Endothelial cell of umbilical vein (primary cell): ENCODE measurements around the gene COQ7. TPM values are rescaled to one million over a fixed set of nuclear protein-coding genes. Genes with fewer than 3 reads are reported as not detected.

Experiments
- BruUV-seq: library from RNA; stranded (reverse); fragments of 400-500 nt; replicated peaks from 2 replicates; lab custom pipeline; 2021; lab: Mats Ljungman, UMichigan
- CTCF ChIA-PET: fragments of 300-600, 350-600 bp; sonication (Branson Sonifier 250); formaldehyde crosslinking; loops from one replicate; lab custom pipeline; 2021; ENCODE audit warnings: antibody characterized with exemption, inconsistent platforms; lab: Charles Lee
- POLR2A ChIA-PET: fragments of 300-600, 350-600 bp; sonication (Branson Sonifier 250); formaldehyde crosslinking; loops from one replicate; lab custom pipeline; 2021; ENCODE audit warnings: antibody characterized with exemption, inconsistent platforms; lab: Charles Lee
- DNase-seq: peaks from one replicate; pipeline ENCODE4 v3.0.0-alpha.2; 2011; ENCODE audit warnings: low read depth, low spot score
- FAIRE-seq: peaks from 2 replicates; lab custom pipeline; 2011; peaks lifted over from hg19 to GRCh38; lab: Jason Lieb, UNC
- H2AFZ ChIP-seq: 2 replicates; pipeline ENCODE4 v1.6.0; 2012; ENCODE audit warnings: low read depth, low read length, control low read depth, inconsistent platforms
- H3K27ac ChIP-seq: 2 replicates; pipeline ENCODE4 v1.5.1; 2011; ENCODE audit warnings: low read depth, mild to moderate bottlenecking, control low read depth, low read length, moderate library complexity; ENCODE audit not compliant: insufficient read depth
- H3K27me3 ChIP-seq, 2 experiments: 2 replicates each; pipeline versions ENCODE4 v1.6.0 to v1.6.1; 2011; ENCODE audit warnings: low read length in 2 of 2, mixed read lengths in 1 of 2; ENCODE audit not compliant: control insufficient read depth in 2 of 2, insufficient read depth in 2 of 2
- H3K36me3 ChIP-seq, 2 experiments: 2 replicates in 1 of 2; 3 replicates in 1 of 2; pipeline ENCODE4 v1.5.1; 2011; ENCODE audit warnings: low read length in 2 of 2, mild to moderate bottlenecking in 1 of 2, moderate library complexity in 1 of 2; ENCODE audit not compliant: control insufficient read depth in 2 of 2, insufficient read depth in 2 of 2; ENCODE audit errors: extremely low read depth in 1 of 2
- H3K4me1 ChIP-seq: 3 replicates; pipeline ENCODE4 v1.5.1; 2011; ENCODE audit warnings: mild to moderate bottlenecking, low read length; ENCODE audit not compliant: control insufficient read depth, insufficient read depth; ENCODE audit errors: extremely low read depth
- H3K4me2 ChIP-seq: 2 replicates; pipeline ENCODE4 v1.6.1; 2011; ENCODE audit warnings: low read length, control low read depth, mixed read lengths; ENCODE audit not compliant: insufficient read depth
- H3K4me3 ChIP-seq, 3 experiments: fragments of 200-600 bp in 1 of 3; sonication (generic), shearing (Covaris generic) in 1 of 3; replicated peaks in 1 of 3; 2 replicates each; pipeline ENCODE4 v1.5.1; 2011 to 2016; ENCODE audit warnings: control low read depth in 3 of 3, low read length in 3 of 3, mild to moderate bottlenecking in 2 of 3, inconsistent platforms in 1 of 3, low read depth in 1 of 3, moderate library complexity in 1 of 3; ENCODE audit not compliant: insufficient read depth in 1 of 3
- H3K79me2 ChIP-seq: 2 replicates; pipeline ENCODE4 v1.6.0; 2012; ENCODE audit warnings: low read length, inconsistent platforms; ENCODE audit not compliant: control insufficient read depth, insufficient read depth
- H3K9ac ChIP-seq: replicated peaks from 2 replicates; pipeline ENCODE3; 2011; ENCODE audit warnings: low read length, control low read depth; ENCODE audit not compliant: insufficient read depth; ENCODE audit errors: extremely low read depth
- H3K9me1 ChIP-seq: replicated peaks from 3 replicates; pipeline ENCODE4 v1.6.0; 2011; ENCODE audit warnings: mild to moderate bottlenecking, low read length; ENCODE audit not compliant: control insufficient read depth, insufficient read depth; ENCODE audit errors: extremely low read depth
- H3K9me3 ChIP-seq: replicated peaks from 2 replicates; pipeline ENCODE4 v1.5.1; 2012; ENCODE audit warnings: low read length, inconsistent platforms; ENCODE audit not compliant: control insufficient read depth, insufficient read depth
- H4K20me1 ChIP-seq: replicated peaks from 2 replicates; pipeline ENCODE3; 2011; ENCODE audit warnings: mild to moderate bottlenecking, low read length; ENCODE audit not compliant: control insufficient read depth, insufficient read depth; ENCODE audit errors: extremely low read depth
- EZH2 ChIP-seq: IDR thresholded peaks from 2 replicates; pipeline ENCODE4 v1.6.1; 2012; ENCODE audit warnings: borderline replicate concordance, low read depth, mild to moderate bottlenecking, moderate library complexity, low read length, inconsistent platforms; ENCODE audit not compliant: severe bottlenecking
- FOS ChIP-seq: IDR thresholded peaks from 2 replicates; pipeline ENCODE4 v1.6.1; 2011; ENCODE audit warnings: mild to moderate bottlenecking, low read length, moderate library complexity, borderline replicate concordance; ENCODE audit not compliant: insufficient read depth
- GATA2 ChIP-seq: IDR thresholded peaks from 2 replicates; pipeline ENCODE4 v1.7.0; 2011; ENCODE audit warnings: low read depth, mild to moderate bottlenecking, moderate library complexity, mixed read lengths, low read length; ENCODE audit not compliant: insufficient read length, insufficient read depth
- JUN ChIP-seq: IDR thresholded peaks from 2 replicates; pipeline ENCODE4 v1.6.1; 2011; ENCODE audit warnings: borderline replicate concordance, low read depth; ENCODE audit not compliant: insufficient read length, insufficient read depth
- MYC ChIP-seq: IDR thresholded peaks from one replicate; pipeline ENCODE4 v1.6.1; 2011; ENCODE audit warnings: mild to moderate bottlenecking, low read depth, low read length
- POLR2A ChIP-seq: IDR thresholded peaks from 2 replicates; pipeline ENCODE4 v1.6.1; 2012; ENCODE audit warnings: low read depth, mild to moderate bottlenecking, control low read depth, low read length
- POLR2AphosphoS5 ChIP-seq: IDR thresholded peaks from 2 replicates; pipeline ENCODE4 v1.6.1; 2012; ENCODE audit warnings: low read depth, mild to moderate bottlenecking, control low read depth, low read length, moderate library complexity; ENCODE audit not compliant: insufficient read depth
- dilution Hi-C: fragments of 300-500 bp; cut with MboI; formaldehyde crosslinking; loops from one replicate; pipeline ENCODE4 v1.15.0; 2019; ENCODE audit warnings: low sequenced_read_pairs; ENCODE audit not compliant: extremely low pct_ligation_motif_present
- intact Hi-C: fragments of 100-400 bp; cut with micrococcal nuclease; formaldehyde crosslinking; loops from one replicate; pipeline ENCODE4 v1.10.0; 2022
- polyA plus RNA-seq, 4 experiments: library from polyadenylated mRNA; depleted of rRNA in 3 of 4; stranded (reverse) in 3 of 4; unstranded in 1 of 4; fragments of >200 nt; gene quantifications; 2 replicates each; pipeline versions ENCODE4 v1.2.1 to v1.2.3, GENCODE V29; 2011 to 2012; ENCODE audit warnings: missing spikeins in 1 of 4
- total RNA-seq: library from RNA; stranded (reverse); gene quantifications from 2 replicates; pipeline ENCODE4 v1.2.3, GENCODE V29; 2021
- TF ChIP-seq, protein P1 (sequence below), 2 donors: IDR thresholded peaks; 1 replicate in 1 of 2; 2 replicates in 1 of 2; pipeline ENCODE4 v1.5.1; 2011; ENCODE audit warnings: low read length in 2 of 2, mild to moderate bottlenecking in 2 of 2, moderate library complexity in 2 of 2, control low read depth in 1 of 2, inconsistent platforms in 1 of 2, low read depth in 1 of 2; ENCODE audit not compliant: insufficient read depth in 1 of 2; ENCODE audit errors: extremely low read depth in 1 of 2
- TF ChIP-seq, protein P2 (sequence below): IDR thresholded peaks from 2 replicates; pipeline ENCODE4 v1.6.1; 2011; ENCODE audit not compliant: insufficient read depth, insufficient read length

COQ7 gene
- total and polyA plus RNA-seq, 2 donors (not counting 3 experiments of a cell fraction or from before 2014, with no cell fraction given) = 12.9 to 24.2 TPM

GRCh38 chr16:19093631-19094541, 26.5 kb downstream of the COQ7 start:
- no peak for DNase-seq
- Histone ChIP-seq H3K4me1 (peaks cover 17% of the 10 kb centered on the region), H3K79me2 (no peaks in the 10 kb centered on the region), H3K4me2 (no peak overlapping the region), H4K20me1 (no peaks in the 10 kb centered on the region), H3K27ac (no peak overlapping the region), H3K9me3 (no peaks in the 10 kb centered on the region), H3K4me3 (no peak overlapping the region), H3K36me3 (no peaks in the 10 kb centered on the region), H3K9me1 (no peaks in the 10 kb centered on the region), H3K9ac (no peak overlapping the region), H2AFZ (no peak overlapping the region), H3K27me3 (no peaks in the 10 kb centered on the region)
- no TSS peak for BruUV-seq
- intact Hi-C loops (no loop called here), dilution Hi-C loops (no loop called here)
- TF ChIP-seq POLR2AphosphoS5 = no peak
- no peak for TF ChIP-seq MYC
- no peak for TF ChIP-seq FOS
- TF ChIP-seq, protein P1, sequence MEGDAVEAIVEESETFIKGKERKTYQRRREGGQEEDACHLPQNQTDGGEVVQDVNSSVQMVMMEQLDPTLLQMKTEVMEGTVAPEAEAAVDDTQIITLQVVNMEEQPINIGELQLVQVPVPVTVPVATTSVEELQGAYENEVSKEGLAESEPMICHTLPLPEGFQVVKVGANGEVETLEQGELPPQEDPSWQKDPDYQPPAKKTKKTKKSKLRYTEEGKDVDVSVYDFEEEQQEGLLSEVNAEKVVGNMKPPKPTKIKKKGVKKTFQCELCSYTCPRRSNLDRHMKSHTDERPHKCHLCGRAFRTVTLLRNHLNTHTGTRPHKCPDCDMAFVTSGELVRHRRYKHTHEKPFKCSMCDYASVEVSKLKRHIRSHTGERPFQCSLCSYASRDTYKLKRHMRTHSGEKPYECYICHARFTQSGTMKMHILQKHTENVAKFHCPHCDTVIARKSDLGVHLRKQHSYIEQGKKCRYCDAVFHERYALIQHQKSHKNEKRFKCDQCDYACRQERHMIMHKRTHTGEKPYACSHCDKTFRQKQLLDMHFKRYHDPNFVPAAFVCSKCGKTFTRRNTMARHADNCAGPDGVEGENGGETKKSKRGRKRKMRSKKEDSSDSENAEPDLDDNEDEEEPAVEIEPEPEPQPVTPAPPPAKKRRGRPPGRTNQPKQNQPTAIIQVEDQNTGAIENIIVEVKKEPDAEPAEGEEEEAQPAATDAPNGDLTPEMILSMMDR (IDR thresholded peaks at IDR 0.05; ENCODE audit: extremely low read depth in 1 of 2, insufficient read depth in 1 of 2, low read depth in 1 of 2, low read length in 2 of 2) = no peak
- TF ChIP-seq JUN = no peak
- TF ChIP-seq, protein P2, sequence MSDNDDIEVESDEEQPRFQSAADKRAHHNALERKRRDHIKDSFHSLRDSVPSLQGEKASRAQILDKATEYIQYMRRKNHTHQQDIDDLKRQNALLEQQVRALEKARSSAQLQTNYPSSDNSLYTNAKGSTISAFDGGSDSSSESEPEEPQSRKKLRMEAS = no peak
- TF ChIP-seq POLR2A = no peak
- no peak for TF ChIP-seq EZH2
- no peak for TF ChIP-seq GATA2
- FAIRE-seq = no peak
- POLR2A ChIA-PET = interaction anchor here (1.5 kb wide), 1 partner anchor 20 kb away, joined by 6 read pairs; the partner anchor contains the start of gene ITPRIPL2
- CTCF ChIA-PET = interaction anchor here (0.6 to 3.1 kb wide), 12 partner anchors 8 to 1269 kb away, joined by 3 to 24 read pairs (median 4); partner anchors contain the start of gene ITPRIPL2
